GM18873 (cell line): ENCODE measurements around the gene BRCC3.

ENCODE experiments used
- ATAC-seq: cut with Tn5 transposase; IDR thresholded peaks from one replicate; pipeline ENCODE4 v1.9.1; 2021; ENCODE audit warnings: mild to moderate bottlenecking, moderate library complexity, moderate number of reproducible peaks; ENCODE audit not compliant: unreplicated experiment, low FRiP score

BRCC3 gene

DNA sequence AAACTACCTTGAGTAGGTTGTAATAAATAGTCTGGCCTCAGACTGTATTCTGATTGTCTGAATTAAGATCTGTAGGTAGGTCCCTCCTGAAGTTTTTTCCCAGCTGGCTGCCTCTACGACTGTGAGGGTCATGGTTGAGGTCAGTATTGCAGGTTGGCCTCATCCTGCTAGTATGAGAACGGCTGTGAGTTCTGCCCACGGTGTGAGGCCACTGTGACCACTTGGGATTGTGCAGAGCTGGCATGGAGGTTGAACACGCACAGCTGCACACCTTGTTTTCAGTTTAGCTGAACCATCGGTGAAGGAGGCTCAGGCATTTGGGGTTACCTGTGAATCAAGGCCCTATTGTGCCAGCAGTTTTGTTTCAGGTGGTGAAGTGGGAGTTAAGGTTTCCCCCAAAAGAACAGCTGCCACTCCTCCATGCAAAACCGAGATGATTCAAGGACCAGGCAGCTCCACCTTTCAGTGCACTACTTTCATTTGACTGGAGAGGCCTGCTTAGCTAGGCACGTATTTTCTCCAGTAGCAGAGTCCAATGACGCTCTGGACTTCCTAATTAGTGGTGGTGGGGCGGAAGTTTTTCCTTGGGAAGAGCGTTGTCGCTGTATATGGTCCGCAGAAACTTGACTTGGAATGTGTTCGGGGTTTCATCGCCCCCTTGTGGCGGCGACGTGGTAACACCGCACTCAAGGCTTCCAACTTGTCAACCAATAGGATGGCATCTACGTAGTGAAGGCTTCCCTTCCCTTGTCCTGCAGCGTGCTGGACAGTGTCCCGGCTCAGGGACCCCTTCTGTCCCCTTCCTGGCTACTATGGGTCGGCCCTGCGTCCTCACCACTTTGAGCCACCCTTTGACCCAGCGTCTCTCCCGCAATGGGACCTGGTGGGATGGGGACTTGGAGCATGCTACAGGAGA, 14.2 kb upstream of the BRCC3 start:
- peak; percentile 88 for ATAC-seq

DNA sequence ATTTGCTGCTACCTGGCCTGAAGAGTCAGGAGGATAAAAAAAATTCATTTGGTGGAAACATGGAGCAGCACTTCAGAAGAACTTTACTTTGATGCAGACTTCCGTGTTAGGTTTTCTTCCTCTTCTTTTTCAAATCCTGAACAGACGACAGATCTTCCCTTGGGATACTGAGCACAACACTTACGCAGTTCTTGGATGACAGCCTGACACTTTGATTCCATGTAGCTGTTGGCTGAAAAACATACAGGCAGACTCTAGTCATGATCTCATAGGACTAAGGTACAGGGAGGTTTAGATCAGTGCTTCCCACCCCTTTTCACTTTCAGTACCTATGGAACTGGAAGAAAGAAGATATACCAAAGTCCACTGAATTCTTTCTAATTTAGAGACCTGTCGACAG, 9.5 kb upstream of the BRCC3 start:
- no peak for ATAC-seq

DNA sequence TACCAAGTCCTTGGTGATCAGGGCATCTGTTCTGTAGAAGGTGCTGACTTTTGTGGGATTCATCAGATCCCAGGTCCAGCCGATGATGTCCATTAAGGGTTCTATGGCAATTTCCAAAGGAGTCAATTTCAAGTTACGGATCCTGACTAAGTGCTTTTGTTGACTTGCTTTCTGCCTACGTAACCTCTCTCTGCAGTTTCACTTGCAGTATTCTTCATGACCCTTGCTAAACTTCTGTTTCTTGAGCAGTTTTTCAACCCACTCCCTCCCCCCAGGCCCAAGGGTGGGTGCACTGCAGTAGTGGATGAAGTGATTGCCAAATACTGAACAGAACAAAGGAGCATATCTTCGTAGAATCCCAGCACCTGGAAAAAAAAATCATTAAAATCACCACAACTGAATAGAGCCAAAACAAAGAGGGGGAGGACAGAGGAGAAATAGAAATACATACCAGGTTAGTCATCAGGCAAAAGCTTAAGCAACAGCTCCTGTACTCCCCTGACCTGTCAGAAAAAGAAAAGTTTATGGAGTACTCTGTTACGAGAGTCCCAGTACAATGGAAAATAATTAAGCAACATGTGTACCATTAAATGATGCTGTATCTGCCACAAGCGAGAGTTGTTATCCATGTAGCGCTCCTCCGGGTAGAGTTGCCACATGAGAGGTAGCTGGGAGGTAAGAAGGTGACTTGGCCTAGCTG, 6.1 kb upstream of the BRCC3 start:
- no peak for ATAC-seq

DNA sequence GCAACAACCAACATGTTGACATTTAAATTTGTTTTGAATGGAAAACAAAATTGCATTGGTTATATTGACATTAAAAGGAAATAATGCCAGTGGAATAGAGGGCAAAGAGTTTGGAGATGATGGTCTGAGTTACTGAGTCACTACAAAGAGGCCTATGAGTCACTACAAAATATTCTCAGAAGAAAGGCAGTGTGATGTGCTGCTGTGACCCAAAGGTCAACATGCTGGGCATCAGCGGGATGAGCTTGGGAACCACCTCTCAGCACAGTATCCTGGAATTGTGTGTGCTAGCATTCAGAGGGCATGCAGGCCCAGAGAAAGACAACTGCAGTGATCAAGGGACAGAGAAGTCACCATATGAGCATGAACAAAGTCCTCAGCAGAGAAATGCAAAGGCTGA, 3.1 kb upstream of the BRCC3 start:
- ATAC-seq, result no peak

DNA sequence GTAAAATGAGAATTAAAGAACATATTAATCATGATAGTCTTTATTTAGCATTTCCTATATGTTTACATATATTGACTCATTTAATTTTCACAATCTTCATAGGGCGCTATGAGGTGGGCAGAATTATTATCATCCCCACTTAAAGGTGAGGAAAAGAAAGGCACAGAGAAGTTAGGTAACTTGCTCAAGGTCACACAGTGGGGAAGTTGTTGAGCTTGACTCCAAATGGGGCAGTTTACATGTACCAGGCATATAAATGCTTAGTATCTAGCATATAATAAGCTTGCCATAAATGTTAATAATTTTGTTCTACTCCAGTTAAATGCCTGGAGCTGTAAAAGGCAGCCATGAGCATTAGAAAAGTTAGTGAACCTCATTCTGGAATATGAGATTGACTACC, 1.9 kb upstream of the BRCC3 start:
- ATAC-seq, result no peak

DNA sequence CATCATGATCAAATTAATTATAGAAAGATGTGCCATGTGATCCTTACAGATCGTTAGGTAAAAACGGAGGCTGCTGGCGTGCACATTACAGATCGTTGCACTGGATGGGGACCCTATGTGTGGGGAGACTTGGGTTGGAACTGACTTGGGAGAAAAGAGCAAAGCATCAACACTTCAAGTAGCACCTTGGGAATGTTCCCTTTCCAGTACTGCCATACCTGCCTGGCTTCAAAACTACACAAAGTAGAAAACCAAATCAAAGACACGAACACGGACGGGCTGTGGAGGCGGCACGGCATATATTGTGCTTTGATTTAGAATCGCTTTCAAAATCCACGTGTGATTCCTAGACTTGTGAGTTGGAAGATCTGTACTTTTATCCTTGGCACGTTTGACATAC, 1.3 kb upstream of the BRCC3 start:
- no peak for ATAC-seq

DNA sequence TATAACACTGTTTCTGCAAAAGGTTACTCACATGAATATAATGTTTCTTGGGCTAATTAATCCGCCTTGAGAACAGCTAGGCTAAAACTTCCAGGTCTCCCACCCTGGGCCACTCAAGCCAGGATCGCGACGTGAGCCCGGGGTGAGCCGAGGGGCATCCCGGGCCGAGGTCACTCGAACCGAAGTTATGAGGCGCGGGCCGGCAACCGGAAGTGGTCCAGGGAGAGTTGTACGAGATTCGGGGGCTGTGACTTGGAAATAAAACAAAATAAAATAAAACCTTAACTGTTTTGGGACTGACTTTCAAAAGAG, 689 bp upstream of the BRCC3 start:
- ATAC-seq, result peak; percentile 28

DNA sequence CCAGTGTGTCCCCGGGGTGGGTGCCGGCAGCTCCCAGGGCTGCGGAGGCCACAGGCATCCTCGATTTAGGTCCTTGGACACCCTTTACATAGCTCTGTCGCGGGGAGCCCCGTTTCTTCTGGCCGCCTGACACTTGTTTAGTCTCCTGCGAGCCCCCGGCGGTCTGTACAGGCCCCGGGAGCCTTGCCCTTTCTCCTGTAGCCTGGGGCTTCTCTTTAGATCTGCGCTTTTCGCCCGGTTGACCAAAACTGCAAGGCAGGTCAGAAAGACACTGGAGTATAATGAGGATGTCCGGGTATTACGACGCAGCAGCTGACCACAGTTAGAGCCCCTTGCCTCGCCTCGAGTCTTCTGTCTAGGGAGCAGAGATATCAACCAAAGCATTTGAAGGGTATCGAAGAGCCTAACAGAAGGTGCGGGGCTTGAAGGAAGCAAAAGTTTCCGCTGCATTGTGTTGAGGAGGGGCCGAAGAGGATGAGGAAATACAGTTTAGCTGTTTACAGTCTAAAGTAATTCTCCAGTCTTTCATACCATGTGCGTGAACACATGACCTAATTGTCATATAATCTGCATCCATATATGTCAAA, 479 bp downstream of the BRCC3 start:
- ATAC-seq, result peak; percentile 12

DNA sequence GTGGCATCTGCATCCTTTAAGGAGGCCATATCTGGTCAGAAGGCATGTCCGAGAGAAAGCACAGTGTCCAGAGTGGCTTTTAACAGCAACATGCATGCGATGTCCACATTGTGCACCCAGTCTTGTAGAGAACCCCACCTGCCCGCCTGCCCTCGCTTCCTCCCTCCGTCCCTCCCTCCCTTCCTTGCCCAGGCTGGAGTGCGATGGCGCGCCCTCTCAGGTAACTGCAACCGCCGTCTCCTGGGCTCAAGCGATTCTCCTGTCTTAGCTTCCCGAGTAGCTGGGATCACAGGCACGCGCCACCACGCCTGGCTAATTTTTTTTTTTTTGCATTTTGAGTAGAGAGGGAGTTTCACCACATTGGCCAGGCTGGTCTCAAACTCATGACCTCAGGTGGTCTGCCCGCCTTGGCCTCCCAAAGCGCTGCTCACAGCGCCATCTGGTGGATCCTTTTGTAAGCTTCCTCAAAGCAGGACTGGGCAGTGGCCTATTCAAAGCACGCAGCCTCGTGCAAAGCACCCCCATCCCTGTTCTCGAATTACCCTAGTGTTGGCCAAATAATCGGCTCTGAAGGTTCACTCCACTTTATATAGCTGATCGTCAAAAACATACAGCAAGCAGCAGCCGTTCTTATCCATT, 15.0 kb downstream of the BRCC3 start:
- no peak for ATAC-seq

DNA sequence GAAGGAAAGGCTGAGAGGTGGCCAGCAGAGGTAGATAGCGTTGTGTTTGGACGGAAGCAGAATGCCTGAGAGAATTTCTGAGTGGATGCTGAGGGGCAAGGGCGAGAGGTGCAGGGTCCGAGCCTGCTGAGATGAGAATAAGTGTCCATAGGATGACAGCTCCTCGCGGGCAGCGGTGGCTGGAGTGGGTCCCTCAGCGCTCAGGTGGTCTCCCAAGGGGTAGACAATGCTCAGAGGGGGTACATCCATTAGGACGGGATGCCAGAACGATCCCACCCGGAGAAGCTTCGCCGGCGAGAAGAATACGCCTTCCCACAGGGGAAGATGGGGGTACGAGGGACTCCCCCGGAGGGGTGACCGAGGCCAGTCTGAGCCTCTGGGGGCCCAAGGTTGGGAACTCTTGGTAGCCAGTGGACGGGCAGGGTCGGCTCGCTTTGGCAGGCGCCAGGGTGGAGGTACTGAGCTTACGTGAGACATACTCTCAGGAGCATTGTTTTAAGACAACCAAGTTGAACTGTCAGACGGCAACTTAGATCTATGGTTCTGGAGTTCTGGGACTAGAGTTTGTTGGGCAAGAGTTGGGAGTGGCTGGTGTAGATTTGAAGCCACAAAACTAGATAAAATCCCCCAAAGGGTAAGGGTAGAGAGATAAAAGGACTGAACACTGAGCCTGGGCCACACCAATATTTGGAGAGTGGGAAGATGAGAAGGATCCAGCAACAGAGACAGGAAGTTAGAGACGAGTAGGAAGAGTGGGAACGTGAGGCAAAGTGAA, 15.8 kb downstream of the BRCC3 start:
- ATAC-seq, result no peak

DNA sequence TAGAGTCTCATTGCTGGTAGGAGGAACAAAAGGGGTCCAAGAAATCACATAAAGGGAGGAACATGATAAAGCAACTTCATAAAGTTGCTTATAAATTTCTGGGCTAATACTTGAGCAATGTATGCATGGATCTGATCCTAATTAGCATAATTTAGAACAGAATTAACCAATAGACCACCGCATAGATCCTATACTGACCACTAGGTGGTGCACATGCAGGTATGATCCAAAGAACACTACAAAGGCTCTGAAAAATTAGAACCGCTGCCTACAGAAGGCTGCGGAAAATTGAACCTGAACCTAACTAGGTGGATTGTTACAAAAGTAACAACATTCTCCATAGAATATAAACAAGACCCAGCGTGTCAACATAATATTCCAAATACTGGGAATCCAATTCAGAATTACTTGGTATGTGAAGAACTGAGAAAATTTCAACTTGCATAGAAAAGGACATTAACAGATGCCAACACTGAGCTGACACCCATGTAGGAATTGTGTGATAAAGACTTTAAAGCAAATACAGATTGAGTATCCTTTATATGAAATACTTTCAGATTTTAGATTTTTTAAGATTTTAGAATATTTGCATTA, 23.3 kb downstream of the BRCC3 start:
- no peak for ATAC-seq

DNA sequence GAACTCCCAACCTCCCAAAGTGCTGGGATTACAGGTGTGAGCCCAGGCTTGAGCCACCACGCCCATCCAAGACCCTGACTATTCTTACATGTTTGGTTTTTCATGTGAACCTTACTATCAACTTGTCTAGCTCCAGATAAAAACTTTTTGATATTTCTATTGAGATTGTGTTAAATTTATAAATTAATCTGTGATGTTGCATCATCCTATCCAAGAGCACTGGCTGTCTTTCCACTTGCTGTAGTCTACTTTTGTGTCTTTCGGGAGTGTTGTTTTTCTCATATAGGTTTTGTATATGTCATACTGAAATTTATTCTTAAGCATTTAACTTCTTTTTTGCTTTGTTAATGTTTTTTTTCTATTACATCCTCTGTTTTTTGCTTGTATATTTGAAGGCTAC, 34.6 kb downstream of the BRCC3 start:
- ATAC-seq, result no peak

DNA sequence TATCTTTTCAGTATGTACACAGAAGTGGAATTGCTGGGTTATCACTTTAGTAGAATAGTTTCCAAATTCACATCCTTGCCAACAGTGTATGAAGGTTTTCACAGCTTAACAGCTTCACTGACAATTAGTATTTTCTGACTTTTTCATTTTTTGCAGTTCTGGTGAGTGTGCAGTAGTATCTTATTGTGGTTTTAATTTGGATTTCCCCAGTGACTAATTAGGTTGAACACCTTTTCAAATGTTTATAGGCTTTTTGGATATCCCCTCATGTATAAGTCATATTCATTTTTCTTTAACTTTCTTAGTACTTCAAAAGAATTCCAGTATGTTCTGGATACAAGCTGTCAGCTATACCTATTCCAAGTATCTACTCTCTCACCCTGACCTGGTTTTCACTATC, 37.1 kb downstream of the BRCC3 start:
- ATAC-seq, result no peak

DNA sequence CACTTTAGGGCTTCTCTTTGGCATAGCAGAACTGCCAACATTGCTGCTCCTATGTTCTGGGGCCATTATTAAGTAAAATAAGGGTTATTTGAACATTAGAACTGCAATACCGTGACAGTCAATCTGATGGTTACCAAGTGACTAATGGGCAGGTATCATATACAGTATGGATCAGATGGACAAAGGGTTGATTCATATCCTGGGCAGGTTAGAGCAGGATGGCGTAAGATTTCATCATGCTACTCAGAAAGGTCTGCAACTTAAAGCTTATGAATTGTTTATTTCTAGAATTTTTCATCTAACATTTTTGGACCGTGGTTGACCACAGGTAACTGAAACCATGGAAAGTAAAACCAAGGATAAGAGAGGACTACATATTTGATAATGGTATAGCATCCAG, 40.9 kb downstream of the BRCC3 start:
- ATAC-seq, result no peak

DNA sequence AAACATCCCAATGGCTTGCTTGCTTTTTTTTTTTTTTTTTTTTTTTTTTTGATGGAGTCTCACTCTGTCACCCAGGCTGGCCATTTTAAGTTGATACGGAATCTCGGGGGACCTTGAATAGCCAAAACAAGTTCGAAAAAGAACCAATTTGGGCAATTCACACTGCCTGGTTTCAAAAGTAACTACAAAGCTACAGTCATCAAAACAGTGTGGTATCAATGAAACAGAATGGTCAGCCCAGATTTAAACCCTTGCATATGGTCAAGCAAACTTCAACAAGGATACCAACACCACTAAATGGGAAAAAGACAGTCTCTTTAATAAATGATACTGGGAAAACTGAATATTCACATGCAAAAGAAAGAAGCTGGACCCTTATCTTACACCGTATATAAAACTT, 41.8 kb downstream of the BRCC3 start:
- ATAC-seq, result no peak

DNA sequence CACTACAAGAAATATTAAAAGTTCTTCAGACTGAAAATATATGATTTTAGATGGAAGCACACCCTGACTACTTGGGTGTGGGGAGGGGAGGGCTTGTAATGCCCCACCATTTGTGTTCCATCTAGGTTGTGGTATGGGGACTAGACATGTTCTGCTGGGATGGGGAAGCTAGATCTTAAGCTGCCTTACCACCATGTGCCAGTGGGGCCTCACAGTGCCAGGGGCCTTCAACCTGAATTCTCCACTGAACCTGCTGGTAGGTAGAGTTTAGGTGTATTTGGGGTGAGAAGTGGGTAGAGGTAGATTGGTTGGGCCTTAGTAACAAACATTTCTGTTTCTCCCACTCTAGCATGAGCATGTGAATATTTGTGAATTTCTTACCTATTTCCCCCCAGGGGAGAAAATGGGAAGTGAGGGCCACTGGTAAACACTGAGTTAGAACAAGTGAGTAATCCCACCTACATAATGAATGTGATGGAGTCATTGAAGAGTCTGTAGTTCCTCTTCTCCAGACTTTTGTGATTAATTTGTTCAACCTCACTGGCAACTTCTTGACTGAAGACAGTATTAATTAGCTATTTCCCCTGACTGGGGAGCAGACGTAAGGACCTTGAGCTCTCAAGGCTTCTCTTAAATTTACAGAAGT, 44.0 kb downstream of the BRCC3 start:
- no peak for ATAC-seq

DNA sequence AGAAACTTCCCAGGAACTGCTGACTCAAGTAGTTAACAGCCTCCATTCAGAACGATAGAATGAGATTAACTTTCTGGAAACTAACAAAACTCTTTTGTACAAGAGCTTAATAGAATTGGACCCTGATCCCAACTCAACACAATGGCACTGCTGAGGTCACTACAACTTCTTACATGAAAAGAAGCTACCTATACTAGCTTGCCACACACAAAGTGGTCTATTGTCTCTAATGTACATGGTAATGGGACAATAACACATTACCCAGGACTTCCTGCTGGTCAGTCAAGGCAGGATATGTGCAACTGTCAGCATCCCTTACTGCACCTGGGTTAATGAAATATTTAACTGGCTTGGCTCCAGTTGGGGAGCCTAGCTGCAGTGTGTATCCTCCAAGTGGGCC, 56.2 kb downstream of the BRCC3 start:
- no peak for ATAC-seq

DNA sequence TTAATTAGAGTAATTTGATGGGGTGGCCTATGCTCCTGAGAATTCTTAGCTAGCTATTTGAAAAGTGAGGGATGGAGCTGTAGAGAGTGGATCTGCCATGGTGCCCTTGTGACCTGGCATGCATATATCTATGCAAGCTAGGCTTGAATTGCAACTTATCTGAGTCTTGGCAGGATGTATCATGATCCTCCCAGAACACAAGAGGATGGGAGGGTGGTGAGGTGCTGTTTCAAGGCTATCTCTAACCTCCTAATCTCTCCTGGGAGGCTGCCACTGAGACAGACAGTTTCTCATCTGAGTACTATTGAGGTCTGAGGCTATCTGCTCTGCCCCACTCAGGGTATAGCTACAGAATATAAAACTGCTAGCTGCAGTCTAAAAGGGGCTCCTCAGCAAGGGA, 56.6 kb downstream of the BRCC3 start:
- no peak for ATAC-seq

DNA sequence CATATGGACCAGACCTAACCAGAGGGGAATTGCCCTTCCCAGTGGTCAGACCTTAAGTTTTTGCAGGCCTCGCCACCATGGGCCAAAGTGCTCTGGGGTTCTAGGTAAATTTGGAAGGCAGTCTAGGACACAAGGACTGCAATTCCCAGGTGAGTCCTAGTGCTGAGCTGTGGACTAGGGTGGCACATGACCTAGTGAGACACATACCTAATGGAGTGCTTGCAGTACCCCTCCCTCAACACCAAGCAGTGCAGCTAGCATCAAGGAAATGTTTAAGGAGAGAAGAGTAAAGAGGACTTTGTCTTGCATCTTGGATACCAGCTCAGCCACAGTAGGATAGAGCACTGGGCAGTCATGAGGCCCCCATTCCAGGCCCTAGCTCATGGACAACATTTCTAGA, 60.8 kb downstream of the BRCC3 start:
- no peak for ATAC-seq

DNA sequence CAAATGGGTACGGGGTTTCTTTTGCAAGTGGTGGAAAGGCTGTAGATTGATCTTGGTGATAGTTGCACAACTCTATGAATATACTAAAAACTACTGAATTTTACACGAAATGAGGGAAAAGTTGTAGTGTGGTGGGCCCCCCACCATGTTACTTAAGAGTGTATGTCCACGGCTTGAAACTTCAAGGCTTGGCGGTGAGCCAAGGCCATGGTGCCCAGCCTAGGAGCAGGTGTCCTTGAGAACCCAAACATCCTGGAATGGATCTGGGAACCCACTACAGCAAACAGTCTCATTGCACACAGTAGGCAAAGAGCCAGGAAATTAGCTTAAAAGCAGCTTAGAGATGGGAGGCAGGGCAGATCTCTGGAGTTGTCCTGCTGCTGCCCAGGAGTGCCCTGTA, 62.9 kb downstream of the BRCC3 start:
- no peak for ATAC-seq
